BE2C (cell line): ENCODE data around the gene TSPAN14.

Source experiments
- DNase-seq: peaks from one replicate; pipeline ENCODE4 v3.0.0-alpha.2; 2020
- H3K27me3 ChIP-seq: fragments of 250-450 bp; sonication (Bioruptor Pico); 2 replicates; pipeline ENCODE4 v1.5.1; 2020; ENCODE audit warnings: mild to moderate bottlenecking
- H3K36me3 ChIP-seq: fragments of 250-450 bp; sonication (Bioruptor Pico); 2 replicates; pipeline ENCODE4 v1.5.1; 2020; ENCODE audit warnings: mild to moderate bottlenecking
- H3K4me1 ChIP-seq: fragments of 250-450 bp; sonication (Bioruptor Pico); 2 replicates; pipeline ENCODE4 v1.5.1; 2020
- H3K4me3 ChIP-seq: 2 replicates; pipeline ENCODE4 v1.5.1; 2011; ENCODE audit warnings: low read depth, low read length
- H3K9me3 ChIP-seq: fragments of 250-450 bp; sonication (Bioruptor Pico); 2 replicates; pipeline ENCODE4 v1.5.1; 2020
- TF ChIP-seq, protein P1 (sequence below): IDR thresholded peaks from 2 replicates; pipeline ENCODE4 v1.5.1; 2012; ENCODE audit warnings: mild to moderate bottlenecking, low read depth, low read length

Gene TSPAN14

DNA sequence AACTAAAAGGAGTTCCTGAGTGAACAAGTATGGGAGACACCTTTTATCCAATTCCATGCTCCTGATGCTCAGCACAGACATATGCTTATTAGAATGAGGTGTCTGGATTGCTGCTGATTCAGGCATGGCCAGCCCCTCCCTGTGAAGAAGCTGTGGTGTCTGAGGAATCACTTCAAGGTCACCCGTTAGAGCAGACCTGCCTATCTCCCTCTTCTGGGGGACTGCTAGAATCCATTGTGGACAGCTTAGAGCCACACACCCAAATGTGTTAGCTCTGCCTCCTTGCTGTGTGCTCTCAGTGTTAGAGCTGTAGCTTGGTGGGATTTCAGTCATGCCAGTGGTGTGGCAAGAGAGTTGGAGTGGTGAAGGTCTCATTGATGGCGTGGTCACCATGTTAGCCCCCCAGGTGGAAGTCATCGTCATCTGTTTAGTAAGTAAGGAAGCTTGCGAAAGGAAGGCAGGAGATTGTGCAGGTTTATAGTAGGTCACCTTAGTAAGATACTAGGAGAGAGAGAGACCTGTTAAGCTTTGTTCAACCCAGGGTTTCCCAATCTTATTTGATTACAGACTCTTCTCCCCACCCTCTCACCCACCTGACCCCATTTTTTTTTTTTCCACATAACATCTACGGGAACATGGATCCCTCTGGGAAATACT lies 32.9 kb upstream of the TSPAN14 start:
- TF ChIP-seq, protein P1, sequence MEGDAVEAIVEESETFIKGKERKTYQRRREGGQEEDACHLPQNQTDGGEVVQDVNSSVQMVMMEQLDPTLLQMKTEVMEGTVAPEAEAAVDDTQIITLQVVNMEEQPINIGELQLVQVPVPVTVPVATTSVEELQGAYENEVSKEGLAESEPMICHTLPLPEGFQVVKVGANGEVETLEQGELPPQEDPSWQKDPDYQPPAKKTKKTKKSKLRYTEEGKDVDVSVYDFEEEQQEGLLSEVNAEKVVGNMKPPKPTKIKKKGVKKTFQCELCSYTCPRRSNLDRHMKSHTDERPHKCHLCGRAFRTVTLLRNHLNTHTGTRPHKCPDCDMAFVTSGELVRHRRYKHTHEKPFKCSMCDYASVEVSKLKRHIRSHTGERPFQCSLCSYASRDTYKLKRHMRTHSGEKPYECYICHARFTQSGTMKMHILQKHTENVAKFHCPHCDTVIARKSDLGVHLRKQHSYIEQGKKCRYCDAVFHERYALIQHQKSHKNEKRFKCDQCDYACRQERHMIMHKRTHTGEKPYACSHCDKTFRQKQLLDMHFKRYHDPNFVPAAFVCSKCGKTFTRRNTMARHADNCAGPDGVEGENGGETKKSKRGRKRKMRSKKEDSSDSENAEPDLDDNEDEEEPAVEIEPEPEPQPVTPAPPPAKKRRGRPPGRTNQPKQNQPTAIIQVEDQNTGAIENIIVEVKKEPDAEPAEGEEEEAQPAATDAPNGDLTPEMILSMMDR = no peak
- no peaks in the 10 kb centered on the region for H3K9me3 ChIP-seq
- no peak overlapping the region for H3K4me3 ChIP-seq
- DNase-seq = no peak
- no peaks in the 10 kb centered on the region; the same call in 1 of the 2 replicates for H3K36me3 ChIP-seq
- H3K4me1 ChIP-seq = peaks cover 4% of the 10 kb centered on the region; the same call in 1 of the 2 replicates
- no peaks in the 10 kb centered on the region for H3K27me3 ChIP-seq

DNA sequence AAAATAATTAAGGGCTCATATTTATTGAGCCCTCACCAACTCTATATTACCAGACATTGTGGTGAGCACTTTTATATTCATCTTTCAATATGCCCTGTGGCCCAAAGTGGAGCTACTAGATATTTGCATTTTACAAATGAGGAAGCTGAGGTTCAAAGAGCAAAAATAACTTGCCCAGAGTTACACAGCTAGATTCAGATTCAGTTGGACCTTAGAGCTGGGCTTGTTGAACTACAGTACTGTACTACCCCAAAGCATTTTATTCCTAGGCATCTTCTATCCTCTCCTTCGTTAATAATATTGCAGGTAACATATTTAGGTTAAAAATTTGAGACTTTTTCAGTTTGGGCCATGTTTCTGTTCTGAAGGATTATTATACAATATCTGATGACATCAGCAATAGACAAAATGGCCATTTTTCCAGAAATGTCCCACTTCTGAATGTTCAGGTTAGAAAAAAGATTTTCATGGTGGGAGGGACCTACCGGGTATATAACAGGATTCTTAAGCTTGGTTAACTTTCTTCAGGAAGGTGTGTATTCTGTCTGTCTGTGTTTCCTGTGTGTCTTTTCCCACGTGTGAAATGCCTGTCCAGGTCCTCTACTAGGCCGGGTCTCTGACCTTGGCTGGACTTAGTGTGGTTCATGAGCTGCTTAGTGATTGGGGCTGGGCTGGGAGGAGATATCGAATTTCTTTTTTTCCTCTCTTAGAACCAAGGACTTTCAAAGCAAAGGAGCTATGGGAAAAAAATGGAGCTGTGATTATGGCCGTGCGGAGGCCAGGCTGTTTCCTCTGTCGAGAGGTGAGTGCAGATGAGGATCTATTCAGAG lies 32.2 kb upstream of the TSPAN14 start:
- TF ChIP-seq, protein P1 = no peak
- H3K4me1 ChIP-seq = no peaks in the 10 kb centered on the region; the same call in 1 of the 2 replicates
- H3K4me3 ChIP-seq = no peak overlapping the region
- no peak for DNase-seq
- peaks cover 5% of the 10 kb centered on the region for H3K36me3 ChIP-seq
- no peaks in the 10 kb centered on the region for H3K27me3 ChIP-seq
- no peaks in the 10 kb centered on the region for H3K9me3 ChIP-seq

DNA sequence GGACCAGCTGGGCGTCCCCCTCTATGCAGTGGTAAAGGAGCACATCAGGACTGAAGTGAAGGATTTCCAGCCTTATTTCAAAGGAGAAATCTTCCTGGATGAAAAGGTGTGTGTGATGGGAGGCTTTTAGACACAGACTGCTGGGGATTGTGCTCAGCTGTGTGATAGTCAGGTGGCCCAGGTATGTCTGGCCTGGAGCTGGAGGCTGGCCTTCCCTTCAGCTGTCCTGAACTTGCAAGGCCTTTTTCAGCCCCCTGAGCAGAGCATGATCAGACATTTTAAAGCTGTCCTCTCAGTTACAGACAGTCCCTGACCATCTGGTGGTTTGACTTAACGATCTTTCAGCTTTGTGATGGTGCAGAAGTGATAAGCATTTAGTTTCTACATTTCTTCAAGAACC lies 28.2 kb upstream of the TSPAN14 start:
- no peak for DNase-seq
- H3K36me3 ChIP-seq = peaks cover 5% of the 10 kb centered on the region
- no peaks in the 10 kb centered on the region for H3K9me3 ChIP-seq
- H3K27me3 ChIP-seq = no peaks in the 10 kb centered on the region
- TF ChIP-seq, protein P1 = no peak
- no peak overlapping the region for H3K4me3 ChIP-seq
- H3K4me1 ChIP-seq = no peaks in the 10 kb centered on the region

DNA sequence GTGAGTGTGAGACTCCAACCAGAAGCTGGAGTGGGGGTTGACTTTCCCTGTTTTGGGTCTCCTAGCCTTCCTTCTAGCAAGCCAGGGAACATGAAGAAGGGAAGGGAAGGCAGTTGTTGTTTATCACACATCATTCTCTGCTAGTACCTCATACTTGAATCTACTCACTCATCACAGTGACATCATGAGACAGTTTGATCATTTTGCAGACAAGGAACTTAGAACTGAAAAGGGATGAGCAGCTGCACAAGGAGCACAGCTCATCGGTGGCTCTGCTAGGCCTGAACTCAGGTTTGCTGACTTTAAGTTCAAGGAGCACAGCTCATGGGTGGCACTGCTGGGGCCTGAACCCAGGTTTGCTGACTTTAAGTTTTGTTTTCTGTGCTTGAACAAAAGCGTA lies 26.6 kb upstream of the TSPAN14 start:
- no peak overlapping the region for H3K4me3 ChIP-seq
- no peaks in the 10 kb centered on the region for H3K27me3 ChIP-seq
- peaks cover 5% of the 10 kb centered on the region for H3K36me3 ChIP-seq
- H3K4me1 ChIP-seq = no peaks in the 10 kb centered on the region
- no peak for DNase-seq
- H3K9me3 ChIP-seq = no peaks in the 10 kb centered on the region
- TF ChIP-seq, protein P1 = no peak

DNA sequence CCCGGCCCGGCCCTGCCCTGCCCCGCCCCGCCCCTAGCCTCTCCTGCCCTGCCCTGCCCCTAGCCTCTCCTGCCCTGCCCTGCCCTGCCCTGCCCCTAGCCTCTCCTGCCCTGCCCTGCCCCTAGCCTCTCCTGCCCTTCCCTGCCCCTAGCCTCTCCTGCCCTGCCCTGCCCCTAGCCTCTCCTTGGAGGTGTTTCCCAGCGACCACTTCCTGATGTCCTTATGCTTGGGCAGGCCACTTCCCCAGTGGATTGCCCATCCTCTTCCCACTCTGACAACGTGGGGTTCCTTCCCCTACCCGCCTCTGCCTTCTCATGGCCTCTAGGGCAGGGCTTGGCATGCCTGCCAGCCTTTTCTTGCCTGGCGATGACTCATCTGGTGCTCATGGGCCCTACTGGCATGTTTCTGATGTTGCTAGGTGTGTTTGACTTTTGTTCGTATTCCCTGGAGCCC lies 24.6 kb upstream of the TSPAN14 start:
- Histone ChIP-seq H3K4me3 (no peak overlapping the region), H3K27me3 (no peaks in the 10 kb centered on the region), H3K4me1 (no peaks in the 10 kb centered on the region), H3K9me3 (no peaks in the 10 kb centered on the region), H3K36me3 (peaks cover 5% of the 10 kb centered on the region; the same call in 1 of the 2 replicates)
- TF ChIP-seq, protein P1 = no peak
- no peak for DNase-seq

DNA sequence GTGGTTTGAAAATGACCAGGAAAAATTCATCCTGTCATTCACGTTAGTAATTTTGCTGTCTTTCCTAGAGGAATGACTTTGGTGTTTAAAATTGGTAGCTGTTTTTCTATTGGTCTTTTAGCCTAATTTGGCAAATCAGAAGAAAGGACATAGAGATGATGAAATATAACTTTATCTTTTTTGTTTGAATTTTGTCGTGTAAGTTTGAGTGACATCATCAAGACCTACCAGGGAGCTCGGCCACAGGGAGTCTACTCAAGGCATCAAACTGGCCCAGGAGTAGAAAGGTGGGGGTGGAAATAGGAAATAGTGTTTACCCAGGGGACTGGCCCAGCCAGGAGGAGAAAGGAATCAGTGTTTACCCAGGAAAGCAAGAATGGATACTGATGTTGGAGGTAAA lies 21.0 kb upstream of the TSPAN14 start:
- no peaks in the 10 kb centered on the region for H3K9me3 ChIP-seq
- TF ChIP-seq, protein P1 = no peak
- no peak overlapping the region for H3K4me3 ChIP-seq
- no peaks in the 10 kb centered on the region; the same call in 1 of the 2 replicates for H3K36me3 ChIP-seq
- no peaks in the 10 kb centered on the region for H3K4me1 ChIP-seq
- no peaks in the 10 kb centered on the region for H3K27me3 ChIP-seq
- DNase-seq = no peak
